H1 (cell line): ENCODE data around the gene VASN.

ENCODE experiments used
- BCL11A ChIP-seq, 2 experiments: IDR thresholded peaks; one replicate each; pipeline ENCODE4 v1.6.1; 2011; ENCODE audit warnings: low read depth in 2 of 2, low read length in 2 of 2, mild to moderate bottlenecking in 2 of 2
- CTCF ChIP-seq, 3 experiments: IDR thresholded peaks; 1 replicate in 2 of 3; 2 replicates in 1 of 3; pipeline versions ENCODE4 v1.5.1 to v1.6.1; 2011; ENCODE audit warnings: low read length in 3 of 3, mild to moderate bottlenecking in 3 of 3, inconsistent platforms in 2 of 3, low read depth in 1 of 3, moderate library complexity in 1 of 3; ENCODE audit not compliant: insufficient read depth in 1 of 3; ENCODE audit errors: control extremely low read depth in 1 of 3
- EZH2 ChIP-seq: fragments of 200-600 bp; sonication (generic); IDR thresholded peaks from 2 replicates; pipeline ENCODE4 v1.7.1; 2012; ENCODE audit warnings: low read depth, mild to moderate bottlenecking, moderate library complexity, low read length, inconsistent platforms; ENCODE audit not compliant: severe bottlenecking
- KDM1A ChIP-seq: fragments of 200-600, 300-600 bp; sonication (generic); IDR thresholded peaks from 2 replicates; pipeline ENCODE4 v1.7.1; 2016; ENCODE audit warnings: mild to moderate bottlenecking, low read length, borderline replicate concordance
- PHF8 ChIP-seq: fragments of 200-600 bp; sonication (generic); conservative IDR thresholded peaks from 2 replicates; pipeline ENCODE4 v1.7.1; 2012; ENCODE audit warnings: low read depth, mild to moderate bottlenecking, inconsistent platforms, low read length, moderate library complexity
- POLR2A ChIP-seq, 2 experiments: IDR thresholded peaks; 1 replicate in 1 of 2; 2 replicates in 1 of 2; pipeline ENCODE4 v1.6.1; 2011; ENCODE audit warnings: low read depth in 2 of 2, low read length in 2 of 2, mild to moderate bottlenecking in 2 of 2; ENCODE audit errors: control extremely low read depth in 1 of 2
- RXRA ChIP-seq: IDR thresholded peaks from 2 replicates; pipeline ENCODE4 v1.6.1; 2011; ENCODE audit warnings: low read depth, mild to moderate bottlenecking, low read length, moderate library complexity; ENCODE audit not compliant: insufficient read depth
- SIN3A ChIP-seq, 2 experiments: IDR thresholded peaks in 1 of 2; conservative IDR thresholded peaks in 1 of 2; 2 replicates each; pipeline ENCODE4 v1.6.1; 2011 to 2012; ENCODE audit warnings: low read length in 2 of 2, improper control_type of control experiment in 1 of 2, low read depth in 1 of 2, mild to moderate bottlenecking in 1 of 2
- TAF1 ChIP-seq: IDR thresholded peaks from 2 replicates; pipeline ENCODE4 v1.6.1; 2011; ENCODE audit warnings: mild to moderate bottlenecking, low read depth, low read length

DNA sequence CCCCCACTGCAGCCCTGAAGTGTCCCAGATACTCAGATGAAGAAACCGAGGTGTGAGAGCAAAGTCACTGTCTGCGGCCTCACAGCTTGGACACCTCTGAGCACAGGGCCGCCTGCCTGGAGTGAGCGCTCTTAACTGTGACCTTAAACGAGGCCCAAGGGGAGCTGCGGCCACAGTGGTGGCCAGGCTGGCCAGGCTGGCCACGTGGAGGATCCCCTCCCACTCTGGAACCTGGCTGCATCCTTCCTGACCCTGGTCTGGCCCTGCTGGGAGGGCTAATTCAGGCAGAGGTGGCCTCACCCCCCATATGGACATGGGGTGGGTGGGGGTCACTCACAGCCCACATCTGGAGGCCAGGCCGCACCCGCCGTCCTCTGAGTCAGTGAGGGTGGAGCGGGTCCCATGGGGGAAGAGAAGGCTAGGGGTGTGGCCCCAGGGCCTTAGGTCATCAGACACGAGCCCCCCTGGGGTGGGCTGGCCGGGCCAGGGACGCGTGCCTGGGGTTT is 6.6 kb downstream of the VASN start:
- TF ChIP-seq CTCF (IDR thresholded peaks at IDR 0.05; ENCODE audit: control extremely low read depth in 1 of 3, insufficient read depth in 1 of 3, low read depth in 1 of 3, low read length in 3 of 3) (no peak), TAF1 (no peak), SIN3A (conservative IDR thresholded peaks at IDR 0.05 in 1 of 2, IDR thresholded peaks at IDR 0.05 in 1 of 2; ENCODE audit: low read depth in 1 of 2, low read length in 2 of 2) (no peak), PHF8 (no peak), EZH2 (no peak), POLR2A (IDR thresholded peaks at IDR 0.05; ENCODE audit: control extremely low read depth in 1 of 2, low read depth in 2 of 2, low read length in 2 of 2) (no peak), RXRA (no peak), BCL11A (IDR thresholded peaks at IDR 0.05; ENCODE audit: low read depth in 2 of 2, low read length in 2 of 2) (no peak), KDM1A (no peak)
